Hepatocyte (in vitro differentiated cells): ENCODE results near the gene WDPCP. TPM values are rescaled to one million over a fixed set of nuclear protein-coding genes. Genes with fewer than 3 reads are reported as not detected.
"Not testable (repeated sequence)": the region's sequence is repeated elsewhere in the genome, so short reads cannot be mapped to it uniquely, and the experiment has no call there.

Source experiments
- DNase-seq: peaks from one replicate; pipeline ENCODE4 v3.0.0-alpha.2; 2016; ENCODE audit warnings: low spot score
- H2AFZ ChIP-seq: fragments of 200-600 bp; sonication (generic); 2 replicates; pipeline ENCODE4 v1.6.0; 2016; ENCODE audit warnings: antibody characterized with exemption, mild to moderate bottlenecking
- H3K27ac ChIP-seq: fragments of 200-600 bp; sonication (generic); 2 replicates; pipeline ENCODE4 v1.5.1; 2016; ENCODE audit warnings: mild to moderate bottlenecking
- H3K27me3 ChIP-seq: fragments of 200-600 bp; sonication (generic); 2 replicates; pipeline ENCODE4 v1.6.1; 2016
- H3K36me3 ChIP-seq: fragments of 200-600 bp; sonication (generic); replicated peaks from 2 replicates; pipeline ENCODE4 v1.5.1; 2016; ENCODE audit warnings: low read depth; ENCODE audit not compliant: insufficient read depth
- H3K4me1 ChIP-seq: fragments of 200-600 bp; sonication (generic); 2 replicates; pipeline ENCODE4 v1.5.1; 2016; ENCODE audit warnings: mild to moderate bottlenecking, moderate library complexity; ENCODE audit not compliant: insufficient read depth
- H3K4me2 ChIP-seq: fragments of 200-600 bp; sonication (generic); 2 replicates; pipeline ENCODE4 v1.6.0; 2016
- H3K4me3 ChIP-seq: fragments of 200-600 bp; sonication (generic); 2 replicates; pipeline ENCODE4 v1.5.1; 2016; ENCODE audit warnings: mild to moderate bottlenecking
- H3K79me2 ChIP-seq: fragments of 200-600 bp; sonication (generic); 2 replicates; pipeline ENCODE4 v1.6.0; 2017; ENCODE audit warnings: mild to moderate bottlenecking
- H3K9me2 ChIP-seq: fragments of 200-600 bp; sonication (generic); replicated peaks from 2 replicates; pipeline ENCODE4 v1.6.0; 2017; ENCODE audit warnings: mild to moderate bottlenecking; ENCODE audit not compliant: insufficient read depth
- H3K9me3 ChIP-seq: fragments of 200-600 bp; sonication (generic); 2 replicates; pipeline ENCODE4 v1.5.1; 2016; ENCODE audit warnings: low read depth, mild to moderate bottlenecking
- H4K20me1 ChIP-seq: fragments of 200-600 bp; sonication (generic); 2 replicates; pipeline ENCODE4 v1.6.0; 2016; ENCODE audit warnings: mild to moderate bottlenecking; ENCODE audit not compliant: insufficient read depth, poor library complexity, severe bottlenecking
- EZH2 ChIP-seq: fragments of 200-600 bp; sonication (generic); IDR thresholded peaks from 2 replicates; pipeline ENCODE4 v1.6.1; 2016; ENCODE audit warnings: antibody characterized with exemption, mild to moderate bottlenecking, borderline replicate concordance
- EZH2phosphoT487 ChIP-seq: fragments of 200-600 bp; sonication (generic); IDR thresholded peaks from one replicate; pipeline ENCODE4 v1.6.1; 2018; ENCODE audit warnings: antibody characterized with exemption, mild to moderate bottlenecking, low read depth, moderate library complexity; ENCODE audit not compliant: unreplicated experiment, severe bottlenecking
- WGBS: methylation state at CpG from one replicate; pipeline ENCODE4 v1.1.6; 2016; ENCODE audit warnings: low lambda C conversion rate; ENCODE audit errors: missing lambda C conversion rate; 5-methylcytosine and 5-hydroxymethylcytosine counted together
- polyA plus RNA-seq: library from polyadenylated mRNA; unstranded; fragments of >200 nt; fragmentation: Nextera tagmentation; extraction: Ambion mirVana; gene quantifications from 2 replicates; pipeline ENCODE4 v1.2.1, GENCODE V29; 2016
- total RNA-seq: library from RNA; depleted of rRNA; stranded (reverse); fragments of >200 nt; gene quantifications from 2 replicates; pipeline ENCODE4 v1.2.3, GENCODE V29; 2014
- TF ChIP-seq, protein P1 (sequence below): fragments of 200-600 bp; sonication (generic); IDR thresholded peaks from 2 replicates; pipeline ENCODE4 v1.5.1; 2016; ENCODE audit warnings: antibody characterized with exemption, mild to moderate bottlenecking; ENCODE audit not compliant: poor library complexity

The WDPCP gene
- total and polyA plus RNA-seq, 2 experiments from 2014 or later = 4.9 to 12.8 TPM

DNA sequence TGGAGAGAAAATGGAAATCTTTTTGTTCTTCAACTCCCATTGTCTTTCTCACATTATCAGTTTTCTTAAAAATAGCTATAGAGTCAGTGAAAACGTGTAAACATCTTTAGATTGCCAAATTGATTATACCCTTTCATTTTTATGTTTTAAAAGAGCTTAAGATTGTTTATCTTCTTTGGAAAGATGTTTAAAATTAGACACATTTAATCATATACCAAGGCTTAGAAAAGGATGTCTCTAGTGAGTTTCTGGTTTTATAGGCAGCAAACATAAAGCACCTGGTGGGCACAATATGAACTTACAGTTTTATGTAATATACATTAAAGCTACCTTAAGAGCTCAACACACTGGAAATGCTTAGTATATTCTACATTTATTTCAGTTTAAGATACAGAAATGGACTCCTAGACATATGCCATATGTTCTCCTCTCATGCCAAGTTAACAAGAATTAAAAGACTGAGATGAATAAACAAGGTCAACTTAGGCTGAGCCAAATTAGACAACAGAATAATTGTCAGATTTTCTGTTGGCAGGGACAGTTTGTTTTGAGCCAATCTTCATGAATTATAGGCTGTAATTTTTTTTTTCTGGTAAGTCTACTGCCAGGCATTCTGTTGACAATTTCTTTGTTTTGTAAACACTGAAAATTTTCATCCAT lies 425.0 kb downstream of the WDPCP start:
- Histone ChIP-seq H3K9me3 (no peaks in the 10 kb centered on the region), H4K20me1 (no peaks in the 10 kb centered on the region), H3K79me2 (no peaks in the 10 kb centered on the region), H3K4me1 (no peaks in the 10 kb centered on the region), H3K9me2 (no peaks in the 10 kb centered on the region), H3K4me3 (no peak overlapping the region), H3K27me3 (no peaks in the 10 kb centered on the region), H3K4me2 (no peak overlapping the region), H3K27ac (no peak overlapping the region), H3K36me3 (no peaks in the 10 kb centered on the region), H2AFZ (no peak overlapping the region)
- WGBS = 37% methylated on average over 1 of the region's 1 CpG
- peak; percentile 5 for DNase-seq
- TF ChIP-seq EZH2 = no peak
- no peak for TF ChIP-seq EZH2phosphoT487
- TF ChIP-seq, protein P1, sequence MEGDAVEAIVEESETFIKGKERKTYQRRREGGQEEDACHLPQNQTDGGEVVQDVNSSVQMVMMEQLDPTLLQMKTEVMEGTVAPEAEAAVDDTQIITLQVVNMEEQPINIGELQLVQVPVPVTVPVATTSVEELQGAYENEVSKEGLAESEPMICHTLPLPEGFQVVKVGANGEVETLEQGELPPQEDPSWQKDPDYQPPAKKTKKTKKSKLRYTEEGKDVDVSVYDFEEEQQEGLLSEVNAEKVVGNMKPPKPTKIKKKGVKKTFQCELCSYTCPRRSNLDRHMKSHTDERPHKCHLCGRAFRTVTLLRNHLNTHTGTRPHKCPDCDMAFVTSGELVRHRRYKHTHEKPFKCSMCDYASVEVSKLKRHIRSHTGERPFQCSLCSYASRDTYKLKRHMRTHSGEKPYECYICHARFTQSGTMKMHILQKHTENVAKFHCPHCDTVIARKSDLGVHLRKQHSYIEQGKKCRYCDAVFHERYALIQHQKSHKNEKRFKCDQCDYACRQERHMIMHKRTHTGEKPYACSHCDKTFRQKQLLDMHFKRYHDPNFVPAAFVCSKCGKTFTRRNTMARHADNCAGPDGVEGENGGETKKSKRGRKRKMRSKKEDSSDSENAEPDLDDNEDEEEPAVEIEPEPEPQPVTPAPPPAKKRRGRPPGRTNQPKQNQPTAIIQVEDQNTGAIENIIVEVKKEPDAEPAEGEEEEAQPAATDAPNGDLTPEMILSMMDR = no peak

GRCh38 chr2:63159262-63159661 lies 429.0 kb downstream of the WDPCP start:
- TF ChIP-seq, protein P1 = no peak
- TF ChIP-seq EZH2 (no peak), EZH2phosphoT487 (no peak)
- H3K9me3 ChIP-seq = no peaks in the 10 kb centered on the region

GRCh38 chr2:63136683-63137082 lies 451.6 kb downstream of the WDPCP start:
- not testable (repeated sequence) for H3K79me2 ChIP-seq, H3K4me3 ChIP-seq, H3K4me1 ChIP-seq, H3K9me2 ChIP-seq, DNase-seq, H3K27ac ChIP-seq, H3K27me3 ChIP-seq, H4K20me1 ChIP-seq, H3K4me2 ChIP-seq, H2AFZ ChIP-seq, H3K36me3 ChIP-seq, H3K9me3 ChIP-seq

More at GRCh38 chr2:63159262-63159661, 429.0 kb downstream of the WDPCP start:
- WGBS = 96% methylated on average over 1 of the region's 1 CpG
- Histone ChIP-seq H4K20me1 (no peaks in the 10 kb centered on the region), H3K27me3 (no peaks in the 10 kb centered on the region), H3K4me2 (no peak overlapping the region), H3K79me2 (no peaks in the 10 kb centered on the region), H3K4me1 (no peaks in the 10 kb centered on the region), H3K4me3 (no peak overlapping the region), H3K9me2 (no peaks in the 10 kb centered on the region), H3K27ac (no peak overlapping the region), H3K36me3 (no peaks in the 10 kb centered on the region), H2AFZ (no peak overlapping the region)
- DNase-seq = no peak

DNA sequence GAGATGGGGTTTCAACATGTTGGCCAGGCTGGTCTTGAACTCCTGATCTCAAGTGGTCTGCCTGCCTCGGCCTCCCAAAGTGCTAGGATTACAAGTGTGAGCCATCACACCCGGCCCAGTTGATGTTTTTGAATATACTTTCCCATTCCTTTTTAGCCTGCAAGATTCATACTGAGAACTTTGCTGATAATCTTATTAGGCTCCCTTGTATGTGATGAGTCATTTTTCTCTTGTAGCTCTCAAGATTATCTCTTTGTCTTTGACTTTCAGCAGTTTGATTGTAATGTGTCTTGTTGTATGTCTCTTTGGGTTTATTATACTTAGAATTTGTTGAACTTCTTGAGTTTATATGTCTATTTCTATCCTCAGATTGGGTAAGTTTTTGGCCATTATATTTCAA lies 456.3 kb downstream of the WDPCP start:
- no peak for TF ChIP-seq EZH2
- TF ChIP-seq EZH2phosphoT487 = no peak
- H3K4me1 ChIP-seq = no peaks in the 10 kb centered on the region
- no peak overlapping the region for H3K4me3 ChIP-seq
- peaks cover 1% of the 10 kb centered on the region for H3K9me3 ChIP-seq
- H3K4me2 ChIP-seq = no peak overlapping the region
- no peak for DNase-seq
- H3K27me3 ChIP-seq = no peaks in the 10 kb centered on the region
- 96% methylated on average over 2 of the region's 2 CpGs for WGBS
- no peak overlapping the region for H3K27ac ChIP-seq
- no peak overlapping the region for H2AFZ ChIP-seq
- H4K20me1 ChIP-seq = no peaks in the 10 kb centered on the region
- no peaks in the 10 kb centered on the region for H3K79me2 ChIP-seq
- no peaks in the 10 kb centered on the region for H3K36me3 ChIP-seq
- H3K9me2 ChIP-seq = no peaks in the 10 kb centered on the region
